Neural progenitor cell (in vitro differentiated cells): ENCODE measurements around the gene PLXNA4. TPM values are rescaled to one million over a fixed set of nuclear protein-coding genes. Genes with fewer than 3 reads are reported as not detected.

Experiments used
- DNase-seq: peaks from one replicate; pipeline ENCODE4 v3.0.0-alpha.2; 2016; ENCODE audit warnings: low spot score
- H2AFZ ChIP-seq: fragments of 200-600 bp; sonication (generic); replicated peaks from 2 replicates; pipeline ENCODE4 v1.6.1; 2016; ENCODE audit warnings: antibody characterized with exemption
- H3F3A ChIP-seq: fragments of 200-600 bp; sonication (generic); 2 replicates; pipeline ENCODE4 v1.6.1; 2016; ENCODE audit warnings: antibody characterized with exemption, low read depth
- H3K27ac ChIP-seq: fragments of 200-600 bp; sonication (generic); 2 replicates; pipeline ENCODE4 v1.5.1; 2016; ENCODE audit warnings: mild to moderate bottlenecking
- H3K27me3 ChIP-seq: fragments of 200-600 bp; sonication (generic); 2 replicates; pipeline ENCODE4 v1.6.1; 2016; ENCODE audit warnings: mild to moderate bottlenecking, moderate library complexity
- H3K36me3 ChIP-seq: fragments of 200-600 bp; sonication (generic); 2 replicates; pipeline ENCODE4 v1.5.1; 2016
- H3K4me1 ChIP-seq: fragments of 200-600 bp; sonication (generic); 2 replicates; pipeline ENCODE4 v1.6.1; 2016; ENCODE audit warnings: mixed run types
- H3K4me2 ChIP-seq: fragments of 200-600 bp; sonication (generic); 2 replicates; pipeline ENCODE4 v1.6.1; 2016
- H3K4me3 ChIP-seq: fragments of 200-600 bp; sonication (generic); 2 replicates; pipeline ENCODE4 v1.5.1; 2016
- H3K79me2 ChIP-seq: fragments of 200-600 bp; sonication (generic); 2 replicates; pipeline ENCODE4 v1.6.1; 2016; ENCODE audit warnings: low read depth
- H3K9ac ChIP-seq: fragments of 200-600 bp; sonication (generic); 2 replicates; pipeline ENCODE4 v1.6.1; 2016
- H3K9me3 ChIP-seq: fragments of 200-600 bp; sonication (generic); 2 replicates; pipeline ENCODE4 v1.5.1; 2016; ENCODE audit warnings: low read depth
- H4K20me1 ChIP-seq: fragments of 200-600 bp; sonication (generic); 2 replicates; pipeline ENCODE4 v1.6.1; 2016; ENCODE audit warnings: low read depth
- H3K27ac Mint-ChIP-seq: 3 replicates; pipeline ENCODE4 v1.8.0; 2021; ENCODE audit warnings: mixed read lengths
- H3K27me3 Mint-ChIP-seq: 2 replicates; pipeline ENCODE4 v1.8.0; 2022; ENCODE audit warnings: low read depth, mild to moderate bottlenecking, inconsistent platforms, moderate library complexity, mixed read lengths; ENCODE audit not compliant: insufficient read depth
- H3K36me3 Mint-ChIP-seq: 3 replicates; pipeline ENCODE4 v1.8.0; 2021; ENCODE audit warnings: mixed read lengths
- H3K4me1 Mint-ChIP-seq: 3 replicates; pipeline ENCODE4 v1.8.0; 2021; ENCODE audit warnings: mixed read lengths
- H3K4me3 Mint-ChIP-seq: 3 replicates; pipeline ENCODE4 v1.8.0; 2021; ENCODE audit warnings: mild to moderate bottlenecking, moderate library complexity, mixed read lengths
- H3K9me3 Mint-ChIP-seq: 3 replicates; pipeline ENCODE4 v1.8.0; 2020; ENCODE audit warnings: mixed read lengths
- CTCF ChIP-seq: fragments of 200-600 bp; sonication (generic); IDR thresholded peaks from 2 replicates; pipeline ENCODE4 v1.5.1; 2017; ENCODE audit warnings: antibody characterized with exemption, mild to moderate bottlenecking
- EZH2 ChIP-seq: fragments of 200-600 bp; sonication (generic); IDR thresholded peaks from 2 replicates; pipeline ENCODE4 v1.6.1; 2017; ENCODE audit warnings: antibody characterized with exemption, mild to moderate bottlenecking, moderate library complexity
- EZH2phosphoT487 ChIP-seq: fragments of 200-600 bp; sonication (generic); IDR thresholded peaks from 2 replicates; pipeline ENCODE4 v1.6.1; 2017; ENCODE audit warnings: antibody characterized with exemption
- total RNA-seq: library from RNA; depleted of rRNA; stranded (reverse); fragments of >200 nt; gene quantifications from 2 replicates; pipeline ENCODE4 v1.2.3, GENCODE V29; 2015; ENCODE audit warnings: low replicate concordance

The PLXNA4 gene
- total RNA-seq, 1 donor from 2014 or later: 0.49 TPM

DNA sequence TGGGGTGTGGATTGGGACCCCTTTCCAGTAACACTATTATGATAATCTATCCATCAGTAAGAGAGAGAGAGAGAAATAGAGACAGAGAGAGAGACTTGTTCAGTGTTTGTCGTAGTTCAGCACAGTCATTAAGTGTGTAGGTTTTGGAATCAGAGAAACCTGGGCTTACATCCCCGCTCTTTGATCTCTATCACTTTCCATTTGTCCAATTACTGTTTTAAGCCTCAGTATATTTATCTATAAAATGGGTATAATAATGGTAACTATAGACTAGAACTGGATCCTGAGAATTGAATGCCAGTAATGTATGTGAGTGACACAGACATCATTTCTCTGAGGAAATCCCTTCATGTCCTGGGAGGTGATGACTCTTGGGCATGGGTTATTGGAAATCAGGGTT is 460.5 kb downstream of the PLXNA4 start:
- Mint-ChIP-seq H3K4me1 (peaks cover 29% of the 10 kb centered on the region), H3K4me3 (no peak overlapping the region), H3K27ac (no peak overlapping the region), H3K27me3 (peaks cover 4% of the 10 kb centered on the region), H3K9me3 (no peaks in the 10 kb centered on the region), H3K36me3 (no peaks in the 10 kb centered on the region)
- no peaks in the 10 kb centered on the region for H3K4me1 ChIP-seq
- H3K4me2 ChIP-seq: no peak overlapping the region
- no peaks in the 10 kb centered on the region for H3K79me2 ChIP-seq
- H3K27ac ChIP-seq: no peak overlapping the region
- no peak overlapping the region for H3K9ac ChIP-seq
- no peaks in the 10 kb centered on the region for H3K36me3 ChIP-seq
- H4K20me1 ChIP-seq: no peaks in the 10 kb centered on the region
- no peaks in the 10 kb centered on the region for H3K27me3 ChIP-seq
- no peak overlapping the region for H2AFZ ChIP-seq
- no peaks in the 10 kb centered on the region for H3K9me3 ChIP-seq
- no peaks in the 10 kb centered on the region for H3F3A ChIP-seq
- no peak for DNase-seq
- TF ChIP-seq EZH2: no peak
- no peak for TF ChIP-seq EZH2phosphoT487
- H3K4me3 ChIP-seq: no peak overlapping the region

DNA sequence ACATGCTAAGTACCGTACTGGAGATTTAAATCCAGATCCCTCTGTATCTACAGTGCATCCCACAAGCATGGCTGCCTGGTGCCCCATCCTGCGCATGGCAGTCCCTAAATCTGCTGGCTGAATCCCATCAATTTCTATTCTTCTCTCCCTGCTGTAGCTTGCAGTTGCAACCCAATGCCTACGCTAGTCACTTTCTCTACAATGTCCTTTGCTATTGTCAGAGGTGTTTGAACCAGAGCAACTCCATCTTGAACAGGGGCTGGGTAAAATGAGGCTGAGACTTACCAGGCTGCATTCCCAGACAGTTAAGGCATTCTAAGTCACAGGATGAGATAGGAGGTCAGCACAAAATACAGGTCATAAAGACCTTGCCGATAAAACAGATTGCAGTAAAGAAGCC is 461.2 kb downstream of the PLXNA4 start:
- H3K4me3 Mint-ChIP-seq: no peak overlapping the region
- Histone ChIP-seq H3K9me3 (no peaks in the 10 kb centered on the region), H3K27ac (no peak overlapping the region), H2AFZ (no peak overlapping the region), H3F3A (no peaks in the 10 kb centered on the region), H3K79me2 (no peaks in the 10 kb centered on the region), H3K4me2 (no peak overlapping the region), H3K27me3 (no peaks in the 10 kb centered on the region), H4K20me1 (no peaks in the 10 kb centered on the region), H3K4me3 (no peak overlapping the region), H3K4me1 (no peaks in the 10 kb centered on the region), H3K36me3 (no peaks in the 10 kb centered on the region), H3K9ac (no peak overlapping the region)
- H3K27ac Mint-ChIP-seq: no peak overlapping the region
- H3K4me1 Mint-ChIP-seq: peaks cover 29% of the 10 kb centered on the region
- no peaks in the 10 kb centered on the region for H3K36me3 Mint-ChIP-seq
- peaks cover 4% of the 10 kb centered on the region for H3K27me3 Mint-ChIP-seq
- H3K9me3 Mint-ChIP-seq: no peaks in the 10 kb centered on the region
- no peak for DNase-seq
- no peak for TF ChIP-seq CTCF
- TF ChIP-seq EZH2phosphoT487: no peak
- no peak for TF ChIP-seq EZH2

- Histone ChIP-seq H3K79me2 (no peaks in the 10 kb centered on the region), H3K4me1 (peaks cover 2% of the 10 kb centered on the region), H3F3A (peaks cover under 1% of the 10 kb centered on the region), H4K20me1 (no peaks in the 10 kb centered on the region), H3K27me3 (no peaks in the 10 kb centered on the region), H3K9me3 (no peaks in the 10 kb centered on the region), H3K4me3 (no peak overlapping the region), H3K36me3 (no peaks in the 10 kb centered on the region), H3K27ac (no peak overlapping the region), H2AFZ (peak overlapping the region; percentile 17), H3K4me2 (no peak overlapping the region), H3K9ac (no peak overlapping the region)
- Mint-ChIP-seq H3K27me3 (peaks cover 4% of the 10 kb centered on the region), H3K36me3 (no peaks in the 10 kb centered on the region), H3K4me1 (peaks cover 29% of the 10 kb centered on the region), H3K9me3 (no peaks in the 10 kb centered on the region), H3K27ac (no peak overlapping the region), H3K4me3 (no peak overlapping the region)
- TF ChIP-seq CTCF (no peak), EZH2 (no peak), EZH2phosphoT487 (no peak)
- DNase-seq: no peak
Measured at GRCh38 chr7:132114411-132114810, 461.9 kb downstream of the PLXNA4 start.

GRCh38 chr7:132113536-132114371 is 462.5 kb downstream of the PLXNA4 start:
- Histone ChIP-seq H3K36me3 (no peaks in the 10 kb centered on the region), H3K27me3 (no peaks in the 10 kb centered on the region), H3K79me2 (no peaks in the 10 kb centered on the region), H3K4me3 (no peak overlapping the region), H3K9ac (no peak overlapping the region), H4K20me1 (no peaks in the 10 kb centered on the region), H2AFZ (peak overlapping the region; percentile 17), H3K4me1 (peaks cover 8% of the 10 kb centered on the region), H3K9me3 (no peaks in the 10 kb centered on the region), H3F3A (peaks cover 7% of the 10 kb centered on the region), H3K4me2 (no peak overlapping the region), H3K27ac (no peak overlapping the region)
- Mint-ChIP-seq H3K4me1 (peaks cover 32% of the 10 kb centered on the region), H3K4me3 (no peak overlapping the region), H3K36me3 (no peaks in the 10 kb centered on the region), H3K27me3 (peaks cover 4% of the 10 kb centered on the region), H3K9me3 (no peaks in the 10 kb centered on the region), H3K27ac (peak overlapping the region; percentile 62)
- no peak for DNase-seq
- TF ChIP-seq EZH2 (no peak), EZH2phosphoT487 (no peak), CTCF (no peak)
